Panc1 (cell line): ENCODE data around the gene GDF10.

Source experiments
- CTCF ChIP-seq: fragments of 450-650 bp; IDR thresholded peaks from 2 replicates; pipeline ENCODE4 v1.5.1; 2017; ENCODE audit warnings: mild to moderate bottlenecking
- TCF7L2 ChIP-seq: IDR thresholded peaks from 2 replicates; pipeline ENCODE4 v1.6.1; 2011; ENCODE audit warnings: mild to moderate bottlenecking, low read depth, low read length, inconsistent platforms

- no peak for TF ChIP-seq CTCF
- no peak for TF ChIP-seq TCF7L2
Measured at GRCh38 chr10:47282657-47283018, 17.4 kb upstream of the GDF10 start.
